Stimulated activated CD8-positive, alpha-beta memory T cell treated with anti-CD3 and anti-CD28 coated beads, Interleukin-15, amount 100 ng/mL, for 24 hours (primary cell): ENCODE results near the gene SDK1.

Experiments
- DNase-seq: peaks from one replicate; pipeline ENCODE4 v3.0.0-alpha.2; 2020; ENCODE audit warnings: low read depth

The SDK1 gene

DNA sequence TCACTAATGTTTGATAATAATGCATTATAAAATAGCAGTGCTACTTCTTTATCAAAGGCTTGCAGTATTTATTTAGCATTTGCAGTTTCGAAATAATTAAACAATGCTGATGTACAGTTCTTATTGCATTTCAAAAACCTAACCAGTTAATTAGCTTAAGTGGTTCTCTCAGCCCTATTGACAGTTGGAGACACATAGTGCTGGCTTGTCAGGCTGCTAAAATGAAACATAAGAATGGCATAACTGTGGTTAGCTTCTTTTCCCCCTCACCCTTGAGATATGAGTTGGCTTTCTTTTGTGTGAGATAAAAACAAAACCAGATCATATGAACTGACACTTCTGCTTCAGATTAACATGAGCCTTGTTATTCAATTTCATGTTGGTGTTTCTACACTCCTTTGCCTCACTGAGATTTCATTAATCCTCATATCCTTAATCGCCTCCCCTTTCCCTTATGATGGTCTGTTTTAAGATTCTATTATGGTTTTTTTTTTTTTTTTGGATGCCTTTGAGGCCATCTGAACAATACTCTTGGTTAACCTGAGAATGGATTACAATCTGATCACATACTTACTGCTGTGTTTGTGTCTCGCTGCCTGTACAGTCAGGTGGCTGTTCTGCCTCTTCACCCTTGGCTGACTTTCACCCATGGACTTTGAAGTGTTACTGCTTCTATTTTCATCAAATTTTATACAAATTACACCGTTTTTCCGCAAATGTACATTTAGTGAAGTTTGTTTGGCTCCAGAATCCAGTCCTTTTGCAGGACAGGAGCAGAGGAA lies 108.0 kb downstream of the SDK1 start:
- no peak for DNase-seq

DNA sequence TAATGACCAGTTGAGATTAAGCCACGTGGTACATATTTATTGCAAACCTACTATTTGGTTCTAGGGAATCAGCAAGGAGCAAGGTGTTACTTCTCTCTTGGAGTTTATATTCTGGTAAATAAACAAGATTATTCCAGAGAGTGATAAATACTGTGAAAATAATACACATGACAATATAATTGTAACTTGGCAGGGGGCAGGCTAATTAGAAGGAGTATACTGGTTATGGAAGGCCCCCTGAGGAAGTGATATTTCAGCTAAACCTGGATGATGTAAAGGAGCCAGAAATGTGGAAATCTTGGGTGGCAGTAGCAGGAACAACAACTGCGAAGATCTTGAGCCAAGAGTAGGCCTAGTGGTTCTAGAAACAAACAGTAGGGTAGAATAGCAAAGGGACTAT lies 111.8 kb downstream of the SDK1 start:
- DNase-seq, result no peak

DNA sequence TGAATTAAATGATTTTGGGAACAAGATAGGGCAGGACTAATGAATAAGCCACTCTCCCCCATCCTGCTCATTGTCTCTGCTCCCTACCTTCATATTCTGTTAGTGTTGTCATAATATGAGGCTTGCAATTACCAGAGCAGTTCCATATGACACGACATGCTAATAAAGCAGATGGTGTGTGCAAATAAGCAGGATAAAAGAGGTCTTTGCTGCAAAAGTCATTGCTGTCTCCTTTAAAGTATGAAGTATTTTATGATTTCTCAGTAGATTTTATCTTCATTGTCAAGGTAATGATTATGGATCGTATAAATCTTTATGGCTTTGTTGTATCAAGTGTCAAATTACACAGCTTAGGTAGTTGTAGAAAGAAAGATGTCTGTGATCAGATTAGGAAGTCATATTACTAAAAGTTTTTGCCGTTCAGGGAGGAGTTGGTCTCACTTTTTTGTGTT lies 114.8 kb downstream of the SDK1 start:
- no peak for DNase-seq

DNA sequence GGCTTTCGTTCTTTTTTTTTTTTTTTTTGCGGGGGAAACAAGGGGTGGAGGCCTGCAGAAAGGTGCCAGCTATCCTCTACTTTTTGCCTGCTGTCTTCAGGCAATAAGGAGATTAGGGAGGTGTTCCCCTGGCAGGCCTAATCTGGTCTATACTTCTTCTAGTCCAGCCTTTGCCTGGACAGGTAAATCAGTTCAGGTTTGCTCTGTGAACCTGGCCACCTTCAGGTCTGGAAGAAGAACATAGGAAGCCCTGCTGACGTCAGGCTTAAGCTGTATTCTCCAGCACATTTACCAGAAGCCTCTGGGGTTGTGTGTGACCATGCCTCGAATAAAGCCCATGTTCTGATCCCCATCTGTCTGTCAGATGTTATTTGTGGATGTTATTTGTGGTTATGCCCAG lies 115.4 kb downstream of the SDK1 start:
- no peak for DNase-seq

DNA sequence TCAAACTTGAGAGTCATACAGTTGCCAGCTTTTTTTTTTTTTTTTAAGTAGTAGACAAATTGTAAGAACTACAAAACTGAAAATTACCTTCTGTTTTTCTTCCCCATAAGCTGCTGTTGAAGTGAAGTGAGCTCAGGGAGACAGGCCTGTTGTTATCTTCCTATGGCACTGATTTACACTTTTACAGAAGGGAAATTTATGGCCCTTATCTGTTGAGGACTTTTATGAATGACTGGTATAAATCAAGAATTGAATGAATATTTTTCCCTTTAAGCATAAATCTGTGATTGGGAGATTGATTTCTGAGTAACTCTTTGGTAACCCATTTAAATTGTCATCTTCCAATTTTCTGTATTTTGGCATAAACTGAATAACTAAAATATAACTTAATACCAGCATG lies 124.0 kb downstream of the SDK1 start:
- DNase-seq, result no peak

DNA sequence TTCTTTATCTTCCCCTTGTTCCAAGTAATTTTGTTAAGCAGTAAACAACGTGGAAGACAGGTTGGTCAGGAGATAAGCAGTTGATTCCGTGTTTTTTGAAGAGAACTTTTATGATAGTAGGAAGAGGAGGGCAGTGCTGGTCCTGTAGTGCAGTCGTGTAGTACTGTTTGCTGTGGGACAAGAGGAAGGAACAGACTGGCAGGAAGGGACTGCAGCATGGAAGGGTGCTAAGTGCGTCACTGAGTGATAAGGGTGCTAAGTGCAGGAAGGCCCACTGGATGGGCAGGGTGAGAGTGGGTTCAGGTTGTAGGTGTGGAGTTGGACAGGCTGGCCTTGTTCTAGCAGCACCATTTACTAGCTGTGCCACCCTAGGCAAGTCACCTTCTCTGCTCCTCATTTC lies 125.0 kb downstream of the SDK1 start:
- DNase-seq, result no peak

DNA sequence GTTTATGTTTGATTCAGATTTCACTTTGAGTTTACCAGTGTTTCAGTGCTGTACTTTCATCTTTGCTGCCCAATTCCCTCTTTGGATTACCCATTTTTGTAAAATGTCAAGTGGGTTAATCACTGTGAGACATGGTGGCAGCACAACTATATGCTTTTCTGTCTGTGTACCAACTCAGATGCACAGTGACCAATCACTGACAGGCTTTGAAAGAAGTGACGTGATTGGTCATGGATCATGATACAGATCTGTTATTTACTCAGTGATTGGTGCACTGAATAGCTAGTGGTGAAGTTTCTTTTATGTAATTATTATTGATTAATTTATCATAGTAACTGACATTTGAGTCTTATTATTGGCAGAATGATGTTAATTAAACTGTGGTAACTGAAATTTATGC lies 126.9 kb downstream of the SDK1 start:
- DNase-seq, result no peak

DNA sequence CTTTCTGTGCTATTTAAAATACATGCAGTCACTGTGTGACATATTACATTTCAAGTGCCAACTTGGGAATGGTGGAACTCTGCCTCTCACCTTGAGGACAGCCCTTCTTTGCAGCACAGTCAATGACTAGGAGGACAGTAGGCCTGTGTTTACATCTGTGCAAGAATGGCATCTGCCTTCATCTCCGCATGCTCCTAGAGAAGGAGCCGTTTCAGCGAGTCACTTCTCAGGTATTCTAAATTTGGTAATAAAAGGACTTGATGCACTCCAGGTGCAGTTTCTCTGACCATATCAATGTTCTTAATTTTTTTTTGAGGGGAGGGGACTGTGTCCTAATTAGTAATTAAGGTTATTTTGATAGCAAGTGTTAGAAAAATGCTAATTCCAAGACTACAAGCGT lies 128.9 kb downstream of the SDK1 start:
- no peak for DNase-seq

DNA sequence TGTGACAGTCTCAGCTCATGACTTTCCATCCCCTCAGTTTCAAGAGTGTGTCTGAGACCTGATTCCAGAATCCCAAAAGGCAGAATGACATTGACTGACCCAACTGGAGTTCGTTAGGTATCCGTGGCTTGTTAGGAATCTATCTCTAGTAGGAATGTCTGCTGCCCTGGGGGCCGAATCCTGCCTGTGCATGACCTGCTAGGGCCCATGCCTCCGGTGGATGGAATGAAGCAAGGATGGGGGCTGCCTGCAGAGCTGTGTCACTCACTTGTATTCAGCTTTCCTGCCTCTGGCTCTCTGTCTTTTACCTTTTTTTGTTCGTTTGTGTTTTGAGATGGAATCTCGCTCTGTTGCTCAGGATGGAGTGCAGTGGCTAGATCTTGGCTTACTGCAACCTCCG lies 129.5 kb downstream of the SDK1 start:
- DNase-seq, result no peak

DNA sequence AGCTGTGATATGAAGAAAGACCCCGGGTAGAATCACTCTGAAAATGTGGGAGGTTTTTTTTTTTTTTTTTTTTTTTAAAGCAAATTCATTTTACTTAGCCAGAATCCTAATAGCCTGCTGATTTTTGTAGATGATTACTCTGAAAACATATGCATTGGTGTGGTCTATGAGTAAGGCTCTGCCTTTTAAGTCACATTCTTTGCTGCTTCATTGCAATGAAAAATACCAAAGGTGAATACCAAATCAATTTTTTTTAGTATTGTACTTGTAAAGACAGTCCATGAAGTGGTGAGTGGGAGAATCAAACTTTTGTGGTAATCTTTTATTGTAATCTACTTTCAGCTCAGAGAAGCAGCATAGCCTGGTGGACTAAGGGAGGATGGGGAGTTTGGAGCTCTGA lies 130.3 kb downstream of the SDK1 start:
- DNase-seq, result no peak

DNA sequence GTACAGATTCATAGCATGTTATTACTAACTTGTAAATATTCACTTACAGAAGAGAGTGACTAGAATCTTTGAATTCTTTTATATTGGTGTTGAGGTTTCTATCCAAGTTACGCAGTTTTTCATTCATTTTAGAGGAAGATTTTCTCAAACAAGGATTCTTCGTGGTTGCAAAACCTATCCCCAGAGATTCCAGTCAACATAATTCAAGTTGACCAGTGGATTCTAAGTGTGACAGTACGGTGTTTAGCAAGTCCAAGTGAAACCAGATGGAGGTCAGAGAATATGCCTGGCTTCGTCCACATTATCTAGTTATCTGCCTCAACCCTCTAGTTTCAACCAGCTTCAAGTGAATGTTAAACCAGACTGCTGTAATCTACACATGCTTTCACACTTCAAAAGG lies 131.9 kb downstream of the SDK1 start:
- DNase-seq, result no peak

DNA sequence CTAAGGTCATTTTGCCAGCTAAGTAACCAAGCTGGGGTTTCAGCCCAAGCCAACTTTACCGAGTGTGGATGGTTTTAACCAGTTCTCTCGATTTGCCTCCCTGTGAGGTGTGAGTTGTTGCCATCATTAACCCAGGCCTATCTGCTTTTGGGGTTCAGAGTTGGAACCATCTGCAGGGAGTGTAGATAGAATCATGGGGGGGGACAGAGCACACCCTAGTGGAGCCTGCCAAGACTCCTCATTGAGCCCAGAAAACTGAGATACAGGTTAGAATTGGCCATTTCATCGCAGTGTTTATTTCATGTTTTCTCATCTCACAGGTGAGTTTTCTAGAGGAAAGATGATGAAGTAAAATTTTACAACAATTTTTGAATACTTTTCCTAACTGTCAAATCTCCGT lies 133.6 kb downstream of the SDK1 start:
- no peak for DNase-seq

DNA sequence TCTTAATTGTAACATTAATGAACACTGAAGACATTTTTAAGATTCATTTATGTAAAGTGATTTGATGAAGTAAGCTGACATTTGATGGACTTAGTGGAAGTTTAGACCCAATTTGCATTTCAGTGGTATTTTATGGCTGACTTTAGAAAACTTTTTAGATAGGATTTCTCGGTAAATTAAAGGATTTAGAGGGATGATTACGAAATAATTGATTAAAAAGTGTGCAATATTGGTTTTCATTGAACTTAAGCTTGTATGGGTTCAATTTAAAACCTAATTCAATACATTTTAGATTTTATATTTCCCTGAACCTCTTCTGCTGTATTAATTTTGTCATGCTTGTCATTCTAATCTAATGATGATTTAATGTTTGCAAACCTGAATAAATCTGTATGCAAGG lies 135.1 kb downstream of the SDK1 start:
- no peak for DNase-seq

DNA sequence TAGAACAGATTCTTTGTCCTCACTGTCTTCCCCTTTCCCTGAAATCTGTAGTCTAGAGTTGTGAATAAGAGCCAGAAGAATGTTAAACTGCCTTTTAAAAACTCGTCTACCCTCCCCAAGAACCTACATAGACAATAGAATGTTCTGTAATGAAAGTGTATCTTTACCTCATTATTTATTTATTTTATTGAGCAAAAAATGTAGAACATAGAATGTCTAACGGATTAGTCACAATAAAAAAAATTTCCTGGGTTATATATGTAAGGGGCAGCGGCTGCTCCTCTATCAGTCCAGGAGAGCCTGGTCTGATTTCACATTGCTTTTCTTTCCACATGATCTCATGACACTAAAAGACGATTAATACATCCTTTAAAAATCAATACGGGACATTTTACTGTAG lies 135.7 kb downstream of the SDK1 start:
- no peak for DNase-seq

DNA sequence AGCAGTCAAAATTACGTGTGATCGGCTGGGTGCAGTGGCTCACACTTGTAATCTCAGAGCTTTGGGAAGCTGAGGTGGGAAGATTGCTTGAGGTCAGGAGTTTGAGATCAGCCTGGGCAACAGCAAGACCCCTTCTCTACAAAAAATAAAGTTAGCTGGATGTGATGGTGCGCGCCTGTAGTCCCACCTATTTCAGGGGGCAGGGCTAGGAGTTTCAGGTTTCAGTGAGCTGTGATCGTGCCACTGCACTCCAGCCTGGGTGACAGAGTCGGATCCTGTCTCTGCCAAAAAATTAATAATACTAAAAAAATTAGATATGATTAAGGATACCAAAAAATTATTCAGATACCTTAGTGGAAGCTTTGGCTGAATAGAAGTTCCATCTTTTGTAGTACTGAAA lies 136.4 kb downstream of the SDK1 start:
- DNase-seq, result no peak

DNA sequence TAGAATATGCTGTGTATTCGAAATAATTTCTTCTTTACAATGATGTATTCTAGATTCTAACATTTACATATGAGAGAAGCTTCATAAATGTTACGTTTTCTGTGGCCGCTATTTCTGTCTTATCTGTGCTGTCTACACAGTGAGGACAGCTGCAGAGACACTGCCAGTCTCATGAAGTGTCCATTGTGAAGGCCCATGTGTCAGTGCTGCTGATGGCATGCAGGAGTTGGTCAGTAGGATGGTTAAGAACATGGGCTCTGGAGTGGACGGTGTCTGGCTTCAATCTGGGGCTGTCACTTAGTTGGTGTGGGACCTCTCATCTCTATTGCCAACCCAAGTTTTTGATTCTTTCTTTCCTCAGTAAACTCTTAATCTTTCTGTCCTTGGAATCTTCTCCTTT lies 137.3 kb downstream of the SDK1 start:
- DNase-seq, result no peak

DNA sequence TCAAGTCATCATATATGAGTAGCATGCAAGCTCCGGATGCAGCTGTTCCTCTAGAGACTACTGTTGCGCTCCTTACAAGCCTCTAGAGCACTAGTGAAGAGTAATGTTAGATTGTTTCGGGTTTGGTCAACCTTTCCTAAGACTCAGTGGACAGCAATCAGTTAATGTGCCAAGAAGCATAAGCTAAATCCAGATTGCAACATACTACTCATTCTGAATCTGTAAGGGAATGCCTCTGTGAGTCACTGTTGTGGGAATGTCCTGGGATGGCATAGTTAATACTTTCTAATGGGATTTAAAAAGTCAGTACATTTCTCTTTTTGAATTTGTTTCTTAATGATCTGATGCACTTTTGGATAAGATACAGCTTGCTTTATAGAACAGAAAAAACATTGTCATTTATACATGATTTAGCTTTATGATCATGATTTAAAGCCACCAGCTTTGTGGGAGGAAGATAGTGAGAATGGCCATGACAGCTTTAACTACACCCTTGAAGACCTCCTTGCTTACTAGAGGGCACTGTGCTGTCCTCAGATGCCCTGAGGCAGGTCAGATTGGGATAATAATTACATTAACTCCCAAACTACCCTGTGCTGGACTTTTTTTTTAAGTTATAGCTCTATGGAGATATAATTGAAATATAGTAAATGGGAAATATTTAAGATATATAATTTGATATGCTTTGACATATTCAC lies 138.4 kb downstream of the SDK1 start:
- no peak for DNase-seq

DNA sequence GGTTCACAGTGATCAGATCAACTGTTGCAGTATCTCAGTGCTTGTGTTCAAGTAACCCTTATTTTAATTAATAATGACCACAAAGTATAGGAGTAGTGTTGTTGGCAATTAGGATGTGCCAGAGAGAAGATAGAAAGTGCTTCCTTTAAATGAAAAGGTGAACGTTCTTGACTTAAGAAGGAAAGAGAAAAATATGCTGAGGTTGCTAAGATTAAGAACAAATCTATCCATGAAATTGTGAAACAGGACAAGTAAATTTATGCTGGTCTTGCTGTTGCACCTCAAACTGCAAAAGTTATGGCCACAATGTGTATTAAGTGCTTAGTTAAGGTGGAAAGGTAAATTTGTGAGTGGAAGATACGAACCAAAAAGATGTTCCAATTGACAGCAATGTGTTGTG lies 139.5 kb downstream of the SDK1 start:
- DNase-seq, result no peak

DNA sequence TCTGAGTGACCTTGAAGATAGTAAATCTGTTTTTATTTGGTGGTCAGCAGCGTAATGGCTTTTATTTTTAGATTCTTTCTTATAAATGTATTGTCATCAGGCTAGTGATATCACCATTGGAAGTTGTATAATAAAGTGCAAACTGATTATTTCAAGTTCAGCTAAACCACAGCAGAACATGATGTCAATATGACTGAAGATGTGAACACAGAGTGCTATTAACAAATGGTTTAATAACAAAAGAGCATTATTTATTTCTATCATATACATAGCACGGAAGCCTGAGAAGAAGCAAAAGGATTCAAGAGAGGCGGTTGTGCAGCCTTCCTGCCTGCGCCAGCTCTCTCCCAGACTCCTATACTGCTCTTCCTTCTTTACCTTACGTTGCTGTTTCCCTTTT lies 142.7 kb downstream of the SDK1 start:
- no peak for DNase-seq

DNA sequence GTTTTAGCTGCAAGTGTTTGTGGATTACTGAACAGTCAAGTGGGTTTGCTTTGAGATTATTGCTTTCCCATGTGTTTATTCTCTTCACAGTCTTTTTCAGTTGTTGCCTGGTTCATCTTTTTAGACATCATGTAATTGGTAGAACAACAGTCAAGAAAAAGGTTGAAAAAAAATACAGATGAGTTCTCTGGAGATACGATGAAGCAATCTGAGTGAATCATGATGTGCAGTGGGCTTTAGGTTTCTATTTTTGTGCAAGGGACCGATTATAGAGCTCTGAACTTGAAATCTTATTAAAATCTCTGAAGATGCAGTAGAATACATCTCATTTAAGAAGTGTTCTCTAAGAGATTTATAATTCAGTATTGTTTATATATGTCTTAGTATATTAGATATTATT lies 145.7 kb downstream of the SDK1 start:
- no peak for DNase-seq

DNA sequence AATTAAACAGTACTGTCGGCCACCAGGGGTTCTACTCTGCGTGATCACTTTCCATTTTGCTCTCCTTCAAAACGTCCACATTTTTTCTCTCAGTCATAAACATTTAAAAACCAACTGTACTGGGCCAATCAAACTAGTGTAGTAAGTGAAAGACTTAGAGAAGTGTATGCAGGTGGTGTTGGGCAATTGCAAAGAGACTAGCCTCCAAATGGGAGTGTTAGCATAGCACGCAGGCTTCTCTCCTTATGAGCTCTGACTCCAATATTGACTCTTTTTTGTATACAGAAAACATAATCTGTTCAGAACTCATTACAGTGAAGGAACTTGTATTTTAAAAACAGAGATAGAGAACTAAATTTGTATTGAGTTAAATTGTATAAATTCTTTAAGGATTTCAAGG lies 150.6 kb downstream of the SDK1 start:
- DNase-seq, result no peak

DNA sequence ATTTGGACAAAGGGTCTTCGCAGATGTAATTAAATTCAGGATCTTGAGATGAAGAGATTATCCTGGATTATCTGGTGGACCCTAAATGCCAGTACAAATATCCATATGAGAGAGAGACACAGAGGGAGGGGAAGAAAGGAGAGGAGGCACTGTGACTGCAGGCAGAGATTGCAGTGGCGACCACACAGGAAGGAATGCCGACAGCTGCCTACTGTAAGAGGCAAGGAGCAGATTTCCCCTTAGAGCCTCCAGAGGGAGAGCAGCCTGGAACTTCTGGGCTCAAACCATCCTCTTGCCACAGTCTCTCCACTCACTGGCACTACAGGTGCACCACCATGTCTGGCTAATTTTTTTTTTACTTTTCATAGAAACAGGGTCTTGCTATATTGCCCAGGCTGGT lies 152.3 kb downstream of the SDK1 start:
- no peak for DNase-seq

DNA sequence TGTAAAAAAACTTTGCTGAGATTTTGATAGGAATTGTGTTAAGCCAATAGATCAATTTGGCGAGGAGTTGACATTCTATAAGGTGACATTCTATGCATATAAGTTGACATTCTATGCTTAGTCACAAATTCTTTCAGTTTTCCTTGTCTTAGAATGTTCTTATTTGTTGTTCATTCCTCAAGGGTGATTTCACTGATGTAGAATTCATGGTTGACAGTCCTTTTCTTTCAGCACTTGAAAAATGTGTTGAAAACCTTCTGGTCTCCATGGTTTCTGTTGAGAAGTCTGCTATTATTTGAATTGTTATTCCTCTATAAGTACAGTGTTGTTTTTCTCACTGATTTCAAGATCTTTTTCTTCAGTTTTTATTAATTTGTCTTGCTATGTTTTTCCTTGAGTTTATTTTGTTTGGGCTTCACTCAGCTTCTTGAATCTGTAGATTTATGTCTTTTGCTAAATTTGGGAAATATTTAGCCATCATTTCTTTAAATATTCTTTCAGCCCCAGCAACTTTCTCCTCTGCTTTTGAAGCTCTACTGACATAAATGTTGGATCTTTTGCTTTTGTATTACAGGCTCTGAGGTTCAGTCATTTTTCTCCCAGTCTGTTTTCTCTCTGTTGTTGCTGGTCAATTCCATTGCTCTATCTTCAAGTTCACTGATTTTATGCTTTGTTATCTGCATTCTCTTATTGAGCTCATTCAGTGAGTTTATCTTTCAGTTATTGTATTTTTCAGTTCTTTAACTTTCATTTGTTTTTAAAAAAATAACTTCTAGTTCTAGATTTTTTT lies 154.9 kb downstream of the SDK1 start:
- DNase-seq, result no peak
